ELR (cell line): ENCODE measurements around the gene MEAF6.
A peak's percentile ranks its signal among the peaks of the same experiment; 100 is the strongest.
"Not testable (repeated sequence)": the region's sequence is repeated elsewhere in the genome, so short reads cannot be mapped to it uniquely, and the experiment has no call there.

ENCODE experiments used
- DNase-seq: peaks from one replicate; pipeline ENCODE4 v3.0.0-alpha.2; 2015; ENCODE audit warnings: low read depth

MEAF6 gene

DNA sequence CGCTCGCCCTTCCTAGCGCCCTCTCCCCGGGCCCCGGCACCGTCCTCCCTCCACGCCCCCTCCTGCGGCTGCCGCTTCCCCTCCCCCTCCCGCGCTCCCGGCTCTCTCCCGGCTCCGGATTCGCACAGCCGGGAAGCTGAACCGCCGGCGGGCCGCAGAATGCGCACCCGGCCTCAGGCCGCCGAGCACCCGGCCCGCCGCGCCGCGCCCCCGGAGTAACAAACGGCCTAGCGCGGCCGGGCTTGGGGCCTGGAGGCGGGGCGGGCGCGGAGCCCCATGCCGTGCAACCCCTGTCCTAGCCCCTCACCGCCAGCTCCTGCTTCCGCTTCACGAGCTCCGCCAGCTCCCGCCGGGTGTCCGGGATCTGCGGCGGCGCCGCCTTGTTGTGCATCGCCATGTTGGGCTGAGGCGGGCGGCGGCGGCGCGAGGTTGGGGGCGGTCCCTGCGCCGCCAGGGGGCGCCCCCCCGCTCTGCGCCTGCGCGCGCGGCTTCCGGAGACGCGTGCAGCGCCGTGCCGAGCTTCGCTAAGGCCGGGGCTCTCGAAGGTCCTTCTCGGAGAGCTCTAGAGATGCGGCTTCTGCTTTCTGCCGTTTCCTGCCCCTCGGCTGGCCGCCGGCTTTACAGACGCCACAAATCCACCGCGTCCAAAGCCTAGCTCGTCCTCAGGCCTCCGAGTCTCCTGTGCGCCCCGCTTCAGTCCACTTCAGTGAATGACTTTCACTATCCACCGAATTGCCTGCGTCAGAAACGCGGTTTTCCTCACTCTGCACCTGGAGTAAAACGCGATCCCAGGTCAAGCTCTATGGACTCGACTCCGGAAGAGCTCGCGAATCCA is at the start of gene MEAF6:
Gene MEAF6 (minus strand): TSS at position 417 of the 835 bp plus-strand sequence. CDS start 20 bp downstream, at position 397.
- DNase-seq, result peak; percentile 89

DNA sequence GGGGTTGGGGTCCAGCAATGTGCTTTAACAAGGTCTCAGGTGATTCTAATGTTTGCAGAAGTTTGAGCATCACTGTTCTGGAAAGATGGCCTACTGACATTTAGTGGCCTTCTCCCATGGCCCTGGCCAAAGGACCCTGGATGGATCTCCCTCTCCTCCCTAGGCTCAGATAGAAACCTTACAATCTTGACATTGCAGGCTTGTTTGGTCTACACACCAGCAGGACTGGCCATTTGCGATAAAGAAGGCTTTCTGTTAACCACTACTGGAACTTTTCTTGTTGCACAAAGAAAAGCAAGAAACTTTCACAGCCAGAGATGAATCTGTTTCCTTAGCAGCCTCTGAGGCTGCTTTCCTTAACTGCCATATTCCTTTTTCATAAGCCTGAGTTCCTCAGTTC is 48.4 kb upstream of the MEAF6 start:
- DNase-seq, result no peak

DNA sequence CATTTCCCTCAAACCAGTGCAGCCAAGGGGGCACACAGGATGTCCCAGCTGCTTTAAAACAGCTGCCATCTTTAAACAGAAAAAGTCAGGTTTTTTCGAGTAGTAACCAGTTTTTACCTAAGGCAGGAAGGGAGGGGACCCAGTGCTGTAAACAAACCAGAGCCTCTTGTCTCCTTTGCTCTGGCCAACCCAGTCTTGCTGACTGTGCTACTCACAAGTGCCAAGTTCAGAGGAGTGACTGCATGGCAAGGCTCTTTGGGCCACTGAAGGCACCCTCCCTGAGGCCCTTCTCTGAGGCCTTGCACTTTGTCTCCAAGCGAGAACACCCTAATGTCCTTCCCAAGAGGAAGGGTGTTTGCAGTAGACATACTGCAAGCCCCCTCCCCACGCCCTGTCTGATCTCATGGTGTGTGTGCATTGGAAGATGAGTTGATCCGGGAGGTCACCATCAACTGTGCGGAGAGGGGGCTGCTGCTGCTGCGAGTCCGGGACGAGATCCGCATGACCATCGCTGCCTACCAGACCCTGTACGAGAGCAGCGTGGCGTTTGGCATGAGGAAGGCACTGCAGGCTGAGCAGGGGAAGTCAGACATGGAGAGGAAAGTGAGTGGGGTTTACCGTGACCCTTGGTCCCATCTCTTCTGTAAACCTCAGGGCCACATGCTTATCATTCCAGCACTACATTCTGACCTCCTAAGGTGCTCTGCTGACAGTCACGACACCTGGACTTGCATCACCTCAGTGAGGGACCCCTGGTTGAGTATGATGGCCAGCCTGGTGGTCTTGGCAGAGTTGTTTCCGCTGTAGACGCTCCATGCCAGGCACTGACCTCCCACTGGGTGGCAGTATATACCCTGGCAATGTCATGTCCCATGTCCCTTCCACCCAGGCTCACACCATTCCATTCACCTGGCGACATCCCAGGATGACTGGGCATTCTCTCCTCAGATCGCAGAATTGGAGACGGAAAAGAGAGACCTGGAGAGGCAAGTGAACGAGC is 46.9 kb upstream of the MEAF6 start:
- peak; percentile 67 for DNase-seq

DNA sequence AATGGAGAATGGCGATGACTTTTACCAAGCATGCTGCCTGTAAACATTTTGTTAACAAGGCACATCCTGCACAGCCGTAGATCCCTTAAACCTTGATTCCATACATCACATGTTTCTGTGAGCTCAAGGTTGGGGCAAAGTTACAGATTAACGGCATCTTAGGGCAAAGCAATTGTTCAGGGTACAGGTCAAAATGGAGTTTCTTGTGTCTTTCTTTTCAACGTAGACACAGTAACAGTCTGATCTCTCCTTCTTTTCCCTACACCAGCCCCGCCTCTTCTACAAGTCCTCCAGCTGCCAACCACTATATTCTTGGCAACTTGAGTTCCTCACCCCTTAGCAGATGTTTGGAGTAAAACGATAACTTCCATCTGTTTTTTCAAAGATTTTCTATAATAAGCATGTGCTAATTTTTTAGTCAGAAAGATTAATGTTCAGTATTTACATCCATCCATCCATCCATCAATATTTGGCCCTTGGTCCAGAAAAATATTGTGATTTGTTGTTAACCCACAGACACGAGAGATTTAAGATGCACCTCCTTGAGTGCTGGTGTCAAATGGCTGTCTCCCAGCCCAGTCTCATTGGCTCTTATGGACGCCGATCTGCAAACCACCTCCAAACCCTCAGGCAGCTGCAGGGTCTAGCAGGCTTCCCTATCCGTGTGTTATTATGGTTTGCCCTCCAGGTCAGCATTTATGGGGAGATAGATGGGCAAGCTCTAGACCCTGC is 46.0 kb upstream of the MEAF6 start:
- DNase-seq, result no peak

DNA sequence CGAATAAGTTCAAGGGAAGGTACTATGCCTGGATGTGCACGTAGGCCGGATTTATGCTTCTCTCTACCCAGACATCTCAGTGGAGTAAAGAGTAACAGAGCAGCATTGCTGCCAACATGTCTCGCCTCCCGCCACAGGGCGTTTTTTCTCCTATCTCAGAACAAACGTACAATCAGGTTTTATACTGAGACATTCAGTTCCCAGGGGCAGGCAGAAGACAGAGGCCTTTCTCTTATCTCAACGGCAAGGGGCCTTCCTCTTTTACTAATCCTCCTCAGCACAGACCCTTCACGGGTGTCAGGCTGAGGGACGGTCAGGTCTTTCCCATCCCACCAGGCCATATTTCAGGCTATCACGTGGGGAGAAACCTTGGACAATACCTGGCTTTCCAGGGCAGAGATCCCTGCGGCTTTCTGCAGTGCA is 45.4 kb upstream of the MEAF6 start:
- not testable (repeated sequence) for DNase-seq

DNA sequence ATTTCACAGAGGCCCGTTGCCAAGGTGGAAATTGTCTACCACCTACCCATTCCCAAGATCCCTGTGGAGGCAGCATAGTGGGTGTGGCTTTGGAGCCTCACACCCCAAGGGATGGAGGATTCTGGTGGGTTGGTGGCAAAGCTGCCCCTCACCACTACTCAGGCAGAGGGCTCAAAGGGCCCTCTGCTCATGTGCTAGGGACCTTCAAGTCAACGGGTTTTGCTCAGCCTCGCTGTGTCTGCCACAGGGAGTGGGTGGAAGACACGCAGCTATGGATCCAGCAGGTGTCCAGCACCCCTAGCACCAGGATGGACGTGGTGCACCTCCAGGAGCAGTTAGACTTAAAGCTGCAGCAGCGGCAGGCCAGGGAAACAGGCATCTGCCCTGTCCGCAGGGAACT is 44.5 kb upstream of the MEAF6 start:
- DNase-seq, result no peak

DNA sequence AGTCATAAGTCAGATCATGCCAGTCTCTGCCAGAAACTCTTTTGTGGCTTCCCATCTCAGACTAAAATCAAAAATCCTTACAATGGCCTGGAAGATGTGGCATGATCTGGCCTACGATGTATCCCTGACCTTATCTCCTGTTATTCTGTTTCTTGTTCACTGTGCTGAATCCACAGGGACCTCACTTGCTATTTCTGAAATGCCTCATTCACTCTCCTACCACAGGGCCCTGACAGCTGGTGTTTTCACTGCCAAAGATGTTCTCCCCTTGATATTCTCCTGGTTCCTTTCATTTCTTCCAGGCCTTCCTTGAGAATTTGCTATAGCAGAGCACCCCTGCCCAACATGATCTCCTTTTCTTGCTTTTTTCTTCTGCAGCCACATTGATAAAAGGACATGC is 43.8 kb upstream of the MEAF6 start:
- DNase-seq, result no peak

DNA sequence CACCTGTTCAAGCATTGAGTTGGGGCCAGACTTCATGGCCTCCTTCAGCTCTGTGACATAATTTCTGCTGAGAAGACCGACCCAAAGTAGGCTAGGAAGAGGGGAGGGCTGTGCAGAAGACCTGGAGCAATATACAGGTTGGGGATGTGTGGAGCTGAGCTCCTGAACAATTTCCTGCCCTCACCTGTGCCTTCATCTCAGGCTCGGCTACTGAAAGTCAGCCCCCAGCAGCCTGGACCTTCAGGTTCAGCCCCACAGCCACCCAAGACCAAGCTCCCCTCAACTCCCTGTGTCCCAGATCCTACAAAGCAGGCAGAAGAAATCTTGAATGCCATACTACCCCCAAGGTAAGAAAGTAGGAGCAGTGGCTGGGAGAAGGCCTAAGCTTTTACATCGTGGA is 42.8 kb upstream of the MEAF6 start:
- DNase-seq, result no peak

DNA sequence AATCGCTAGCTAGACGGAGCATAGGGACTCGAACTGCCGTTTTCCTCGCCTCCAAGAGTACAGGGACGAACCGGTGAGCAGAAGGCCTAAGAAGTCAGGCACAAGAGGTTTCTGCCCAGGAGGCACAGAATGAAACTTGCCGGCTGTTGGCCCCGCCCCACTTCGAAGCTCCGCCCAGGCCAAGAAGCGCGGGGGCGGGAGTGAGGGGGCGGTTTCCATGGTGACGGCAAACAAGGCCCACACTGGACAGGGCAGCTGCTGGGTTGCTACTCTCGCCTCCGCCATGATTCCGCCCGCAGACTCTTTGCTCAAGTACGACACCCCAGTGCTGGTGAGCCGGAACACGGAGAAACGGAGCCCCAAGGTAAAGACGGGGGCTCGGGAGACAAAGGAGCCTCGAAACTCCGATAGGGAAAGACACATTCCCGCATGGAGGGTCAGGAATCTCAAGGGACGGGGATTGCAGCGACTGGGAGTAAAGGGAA is 42.2 kb upstream of the MEAF6 start, which contains the start of gene DNALI1:
Gene DNALI1 (plus strand): TSS at position 229 of the 485 bp plus-strand sequence. CDS start 55 bp downstream, at position 284.
- DNase-seq, result peak; percentile 62

DNA sequence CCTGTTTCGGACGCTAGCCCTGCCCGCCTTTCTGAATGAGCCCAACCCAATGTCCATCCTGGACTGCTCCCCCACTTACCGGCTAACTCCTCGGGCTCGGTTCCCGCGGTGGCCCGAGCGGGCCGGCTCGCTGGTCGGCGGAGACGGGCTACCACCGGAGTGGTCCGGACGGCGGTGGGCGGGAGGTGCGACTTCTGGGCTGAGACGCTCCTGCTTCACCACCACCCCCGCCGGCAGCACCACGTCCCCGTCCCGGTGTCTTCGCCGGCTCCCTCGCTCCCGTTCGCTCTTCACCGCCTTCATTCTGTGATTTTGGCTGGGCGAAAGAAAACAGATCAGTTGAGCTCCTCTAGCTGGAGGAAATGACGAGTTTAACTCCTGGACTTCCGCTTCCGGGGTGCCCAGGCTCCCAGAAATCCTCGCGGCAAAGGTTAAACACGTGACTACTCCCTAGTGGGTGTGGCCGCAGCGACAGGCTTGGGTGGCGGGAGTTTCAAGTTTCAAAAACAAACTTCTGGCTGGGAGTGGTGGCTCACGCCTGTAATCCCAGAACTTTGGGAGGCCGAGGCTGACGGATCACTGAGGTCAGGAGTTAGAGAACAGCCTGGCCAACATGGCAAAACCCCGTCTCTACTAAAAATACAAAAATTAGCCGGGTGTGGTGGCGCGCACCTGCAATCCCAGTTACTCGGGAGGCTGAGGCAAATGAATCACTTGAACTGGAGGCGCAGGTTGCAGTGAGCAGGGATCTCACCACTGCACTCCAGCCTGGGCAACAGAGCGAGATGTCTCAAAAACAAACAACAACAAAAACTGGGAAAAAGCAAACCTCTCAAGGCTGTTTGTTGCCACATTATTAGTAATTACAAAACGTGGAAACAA is 39.6 kb upstream of the MEAF6 start, which contains the start of gene SNIP1:
Gene SNIP1 (minus strand): TSS at position 367 of the 882 bp plus-strand sequence. CDS start 64 bp downstream, at position 303.
- DNase-seq, result peak; percentile 95

DNA sequence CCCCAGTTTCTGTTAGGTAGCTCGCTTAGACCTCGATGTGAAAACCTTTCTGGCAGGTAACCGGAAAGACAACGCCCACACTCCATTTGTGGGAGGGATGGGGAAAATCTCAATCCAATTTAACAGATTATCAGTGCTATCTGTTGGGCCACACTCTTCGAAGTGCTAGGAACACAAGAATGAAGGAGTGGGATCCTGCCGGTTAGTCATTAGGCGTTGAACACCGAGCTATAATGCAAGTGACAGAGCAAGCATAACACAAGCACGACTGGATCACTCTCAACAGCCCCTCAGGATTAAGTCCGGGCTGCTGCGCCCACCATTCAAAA is 39.0 kb upstream of the MEAF6 start:
- DNase-seq, result peak; percentile 39

DNA sequence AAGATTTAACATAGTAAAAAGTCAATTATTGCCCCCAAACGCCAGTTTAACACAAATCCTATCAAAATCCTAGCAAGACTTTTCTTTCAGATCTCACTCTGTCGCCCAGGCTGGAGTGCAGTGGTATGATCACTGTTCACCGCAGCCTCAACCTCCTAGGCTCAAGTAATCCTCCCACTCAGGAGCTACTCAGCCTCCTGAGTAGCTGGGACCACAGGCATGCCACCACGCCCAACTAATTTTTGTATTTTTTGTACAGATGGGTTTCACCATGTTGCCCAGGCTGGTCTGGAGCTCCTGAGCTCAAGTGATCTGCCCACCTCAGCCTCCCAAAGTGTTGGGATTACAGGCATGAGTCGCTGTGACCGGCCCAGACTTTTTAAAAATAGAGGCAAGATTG is 34.8 kb upstream of the MEAF6 start:
- DNase-seq, result no peak

DNA sequence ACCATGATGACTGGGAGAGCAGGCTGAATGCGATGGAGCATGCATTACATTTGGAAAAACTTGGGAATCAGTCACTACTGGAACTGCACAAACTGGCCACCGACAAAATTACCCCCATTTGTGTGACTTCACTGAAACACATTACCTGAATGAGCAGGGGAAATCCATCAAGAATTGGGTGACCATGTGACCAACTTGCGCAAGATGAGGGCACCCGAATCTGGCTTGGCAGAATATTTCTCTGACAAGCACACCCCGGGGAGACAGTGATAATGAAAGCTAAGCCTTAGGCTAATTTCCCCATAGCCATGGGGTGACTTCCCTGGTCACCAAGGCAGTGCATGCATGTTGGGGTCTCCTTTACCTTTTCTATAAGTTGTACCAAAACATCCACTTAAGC is 30.5 kb upstream of the MEAF6 start:
- no peak for DNase-seq

DNA sequence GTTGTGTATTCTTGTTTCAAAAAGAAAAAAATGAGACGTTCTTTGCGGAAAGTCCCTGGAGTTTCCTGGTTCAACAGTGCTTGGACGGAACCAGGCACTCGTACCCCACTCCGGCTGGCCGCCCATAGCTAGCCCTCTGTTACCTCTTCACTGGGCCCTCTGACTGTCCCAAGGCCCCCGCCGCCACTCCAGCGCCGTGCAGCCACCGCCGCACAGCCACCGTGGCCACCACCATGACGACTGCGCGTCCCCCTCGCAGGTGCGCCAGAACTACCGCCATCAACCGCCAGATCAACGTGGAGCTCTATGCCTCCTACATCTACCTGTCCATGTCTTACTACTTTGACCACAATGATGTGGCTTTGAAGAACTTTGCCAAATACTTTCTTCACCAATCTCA is 30.0 kb upstream of the MEAF6 start:
- no peak for DNase-seq

DNA sequence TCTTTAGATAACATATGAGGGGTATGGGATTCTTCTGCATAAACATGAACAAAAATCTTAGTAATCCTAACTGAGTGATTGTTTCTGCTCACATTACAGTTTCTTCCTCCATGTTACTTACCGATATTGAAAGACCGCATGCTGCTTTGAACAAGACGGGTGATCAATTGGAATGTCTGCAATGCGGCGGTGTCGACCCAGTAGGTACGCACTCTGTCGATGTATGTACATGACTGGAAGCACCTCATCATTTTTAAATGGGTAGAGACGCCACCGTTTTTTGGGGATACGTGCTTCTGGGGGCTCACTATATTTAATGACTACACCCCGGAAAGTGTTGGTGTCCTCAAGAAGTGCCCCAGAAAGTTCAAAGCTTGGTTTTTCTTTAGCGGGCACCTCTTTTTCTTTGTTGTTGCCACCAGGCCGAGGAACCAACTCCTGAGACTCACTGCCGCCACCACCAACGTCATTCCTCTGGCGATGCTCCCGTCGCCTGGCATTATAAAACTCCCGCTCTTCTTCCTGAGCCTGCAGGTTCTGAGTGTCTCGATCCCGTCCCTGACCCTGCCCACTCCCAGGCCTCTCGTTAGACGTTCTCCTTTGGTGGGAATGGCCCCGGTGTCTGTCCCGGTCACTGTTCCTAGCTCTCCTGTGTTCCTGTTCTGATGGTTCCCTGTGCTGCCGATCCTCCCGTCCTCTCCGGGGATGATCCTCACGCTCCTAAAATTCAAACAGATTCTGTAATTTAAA is 25.6 kb upstream of the MEAF6 start:
- no peak for DNase-seq

DNA sequence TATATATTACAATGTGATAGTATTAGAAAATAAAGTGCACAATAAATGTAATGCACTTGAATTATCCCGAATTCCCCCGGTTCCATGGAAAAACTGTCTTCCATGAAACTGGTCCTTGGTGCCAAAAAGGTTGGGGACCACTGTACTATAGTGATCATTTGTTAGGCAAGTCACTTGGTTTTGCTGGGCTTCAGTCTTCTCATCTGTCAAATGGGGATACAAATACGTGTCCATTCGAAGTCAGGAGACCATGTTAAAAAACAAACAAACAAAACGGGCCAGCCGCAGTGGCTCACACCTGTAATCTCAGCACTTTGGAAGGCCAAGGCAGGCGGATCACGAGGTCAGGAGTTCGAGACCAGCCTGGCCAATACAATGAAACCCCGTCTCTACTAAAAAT is 24.6 kb upstream of the MEAF6 start:
- DNase-seq, result not testable (repeated sequence)

DNA sequence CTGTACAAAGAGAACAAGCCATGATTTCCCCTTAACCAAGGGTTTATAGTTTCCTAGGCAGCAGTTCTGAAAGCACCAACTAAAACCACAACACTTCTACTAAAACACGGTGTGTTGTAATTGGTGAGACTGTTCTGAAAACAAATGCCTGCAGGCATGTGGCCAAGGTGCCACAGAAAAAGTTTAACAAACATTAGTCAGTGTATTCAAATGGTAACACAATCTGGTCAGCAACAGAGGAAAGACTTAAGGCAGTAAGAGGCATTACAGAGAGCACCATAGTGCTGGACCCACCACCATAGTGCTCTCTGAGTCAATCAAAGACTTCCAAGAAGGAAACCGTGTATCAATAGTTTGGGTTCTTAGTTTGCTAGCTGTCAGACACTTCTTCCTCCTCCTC is 22.8 kb upstream of the MEAF6 start:
- peak; percentile 55 for DNase-seq

DNA sequence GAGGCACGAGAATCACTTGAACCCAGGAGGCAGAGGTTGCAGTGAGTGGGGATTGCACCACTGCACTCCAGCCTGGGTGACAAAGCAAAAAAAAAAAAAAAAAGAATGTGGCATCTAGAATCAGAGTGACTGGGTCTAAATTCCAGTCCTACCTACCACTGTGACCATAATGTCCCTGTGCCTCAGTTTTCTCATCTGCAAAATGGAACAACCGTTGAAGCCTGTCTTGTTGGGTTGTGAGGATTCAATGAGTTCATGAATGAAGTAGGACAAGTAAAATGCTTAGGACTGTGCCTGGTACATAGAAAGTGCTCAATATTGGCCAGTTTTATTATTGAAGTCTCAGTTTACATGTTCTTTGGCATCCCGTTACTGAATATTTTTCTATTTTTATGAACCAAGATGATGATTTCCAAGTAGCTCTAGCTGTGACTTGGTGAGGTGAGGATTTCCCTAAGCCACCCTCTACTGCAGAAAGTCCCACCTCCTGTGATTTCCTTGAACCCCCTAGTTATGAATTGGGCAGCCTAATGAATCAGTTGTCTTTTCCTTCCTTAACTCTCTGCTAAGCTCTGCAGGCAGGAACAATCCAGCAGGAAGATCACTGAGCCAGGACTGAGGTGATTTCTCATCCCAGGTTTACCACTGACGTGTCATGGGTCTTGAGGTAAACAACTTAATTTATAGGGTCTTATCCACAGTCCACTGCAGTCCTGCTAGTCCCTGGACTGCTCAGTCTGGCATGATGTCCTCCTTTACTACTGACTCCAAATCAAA is 18.9 kb upstream of the MEAF6 start:
- peak; percentile 36 for DNase-seq
